Measurements from ENCODE around the gene DMWD.

DMWD gene

DNA sequence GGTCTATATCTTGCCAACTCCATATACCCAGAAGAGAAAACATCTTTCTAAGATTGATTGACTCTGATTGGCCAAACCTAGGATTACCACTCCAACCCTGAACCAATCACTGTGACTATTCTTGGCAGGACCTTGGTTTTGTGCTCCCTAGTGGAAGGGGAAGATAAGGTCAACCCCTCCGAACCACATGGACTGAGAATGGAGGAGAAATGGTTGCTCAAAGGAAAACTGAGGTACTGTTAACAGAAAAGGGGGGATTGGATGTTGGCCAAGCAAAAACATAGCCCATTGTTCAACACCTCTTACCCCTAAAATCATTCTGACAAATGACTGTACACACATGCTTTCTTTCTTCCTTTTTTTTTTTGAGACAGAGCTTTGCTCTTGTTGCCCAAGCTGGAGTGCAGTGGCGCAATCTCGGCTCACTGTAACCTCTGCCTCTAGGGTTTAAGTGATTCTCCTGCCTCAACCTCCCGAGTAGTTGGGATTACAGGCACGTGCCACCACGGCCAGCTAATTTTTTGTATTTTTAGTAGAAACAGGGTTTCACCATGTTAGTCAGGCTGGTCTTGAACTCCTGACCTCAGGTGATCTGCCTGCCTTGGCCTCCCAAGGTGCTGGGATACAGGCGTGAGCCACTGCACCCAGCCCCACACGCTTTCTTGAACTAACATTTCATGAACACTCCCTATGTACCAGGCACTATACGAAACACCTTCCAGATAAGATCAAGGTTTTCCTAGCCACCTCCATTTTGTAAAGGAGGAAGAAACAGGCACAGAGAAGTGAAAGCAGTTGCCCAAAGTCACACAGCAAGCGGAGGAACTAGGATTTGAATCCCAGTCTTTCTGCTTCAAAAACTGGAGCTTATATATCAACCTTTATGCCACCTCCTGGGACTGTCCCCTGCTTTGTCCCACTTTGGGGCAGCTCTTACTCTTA lies 52.9 kb downstream of the DMWD start:
- H3K79me2 ChIP-seq (ENCODE audit: control insufficient read depth, low read length) = no peaks in the 10 kb centered on the region
- no peak overlapping the region for H3K4me3 ChIP-seq (ENCODE audit: low read length)
- no peaks in the 10 kb centered on the region for H3K9me3 ChIP-seq (ENCODE audit: control insufficient read depth, insufficient read depth, low read length)
- H3K36me3 ChIP-seq (ENCODE audit: control insufficient read depth, low read length) = no peaks in the 10 kb centered on the region
- no peaks in the 10 kb centered on the region for H3K9me2 ChIP-seq (replicated peaks; ENCODE audit: control insufficient read depth, low read length)
- H3K27me3 ChIP-seq (ENCODE audit: control insufficient read depth, low read length) = peaks cover 5% of the 10 kb centered on the region; the same call in 1 of the 2 replicates
- no peak overlapping the region for H3K27ac ChIP-seq (ENCODE audit: low read depth, low read length)
- H3K4me2 ChIP-seq (ENCODE audit: low read length) = peak overlapping the region; percentile 10; the same call in 1 of the 2 replicates
- H4K20me1 ChIP-seq (ENCODE audit: control insufficient read depth, insufficient read depth, low read depth, low read length) = no peaks in the 10 kb centered on the region
- no peaks in the 10 kb centered on the region for H3K4me1 ChIP-seq (ENCODE audit: control insufficient read depth, low read length)
- TF ChIP-seq, protein P1, sequence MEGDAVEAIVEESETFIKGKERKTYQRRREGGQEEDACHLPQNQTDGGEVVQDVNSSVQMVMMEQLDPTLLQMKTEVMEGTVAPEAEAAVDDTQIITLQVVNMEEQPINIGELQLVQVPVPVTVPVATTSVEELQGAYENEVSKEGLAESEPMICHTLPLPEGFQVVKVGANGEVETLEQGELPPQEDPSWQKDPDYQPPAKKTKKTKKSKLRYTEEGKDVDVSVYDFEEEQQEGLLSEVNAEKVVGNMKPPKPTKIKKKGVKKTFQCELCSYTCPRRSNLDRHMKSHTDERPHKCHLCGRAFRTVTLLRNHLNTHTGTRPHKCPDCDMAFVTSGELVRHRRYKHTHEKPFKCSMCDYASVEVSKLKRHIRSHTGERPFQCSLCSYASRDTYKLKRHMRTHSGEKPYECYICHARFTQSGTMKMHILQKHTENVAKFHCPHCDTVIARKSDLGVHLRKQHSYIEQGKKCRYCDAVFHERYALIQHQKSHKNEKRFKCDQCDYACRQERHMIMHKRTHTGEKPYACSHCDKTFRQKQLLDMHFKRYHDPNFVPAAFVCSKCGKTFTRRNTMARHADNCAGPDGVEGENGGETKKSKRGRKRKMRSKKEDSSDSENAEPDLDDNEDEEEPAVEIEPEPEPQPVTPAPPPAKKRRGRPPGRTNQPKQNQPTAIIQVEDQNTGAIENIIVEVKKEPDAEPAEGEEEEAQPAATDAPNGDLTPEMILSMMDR (IDR thresholded peaks at IDR 0.05; ENCODE audit: low read depth, low read length, poor library complexity, severe bottlenecking) = no peak
- TF ChIP-seq EZH2phosphoT487 (IDR thresholded peaks at IDR 0.05; ENCODE audit: borderline replicate concordance, low read length) = no peak
- no peaks in the 10 kb centered on the region for H3F3A ChIP-seq (ENCODE audit: control insufficient read depth, insufficient read depth)

DNA sequence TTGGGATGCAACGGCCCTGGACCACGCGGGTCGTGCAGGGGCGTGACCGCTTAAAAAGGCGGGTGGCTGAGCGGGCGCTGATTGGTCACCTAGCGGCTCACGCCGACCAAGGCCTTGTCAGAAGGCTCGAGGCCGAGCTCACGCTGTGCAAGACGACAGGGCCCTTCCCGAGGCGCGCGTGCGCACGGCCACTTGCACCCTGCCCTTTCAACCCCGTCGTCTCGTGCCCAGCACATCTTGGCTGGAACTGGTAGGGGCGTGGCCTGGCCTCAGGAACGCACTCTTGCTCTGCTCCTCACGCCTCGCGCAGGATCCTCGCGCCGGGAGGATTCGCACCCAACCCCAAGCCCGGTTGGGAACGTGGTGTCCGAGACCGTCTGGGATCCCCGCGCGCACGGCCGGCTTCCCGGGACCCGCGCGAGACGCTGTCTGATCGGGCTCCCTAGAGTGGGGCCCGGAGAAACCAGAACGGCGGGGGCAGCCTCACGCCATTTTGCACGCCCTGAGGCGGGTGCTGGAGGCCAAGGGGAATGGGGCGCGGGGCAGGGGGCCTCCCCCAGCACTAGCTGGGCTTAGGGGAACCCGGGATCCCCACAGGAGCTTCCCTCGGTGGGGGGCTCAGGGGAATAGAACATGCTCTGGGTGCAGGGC lies 59.4 kb downstream of the DMWD start, which contains the start of gene MEIOSIN:
MEIOSIN (plus strand) TSS at position 280 of the 651 bp plus-strand sequence. CDS start 1,938 bp downstream, outside the sequence.
- H3K4me3 ChIP-seq (ENCODE audit: low read length) = no peak within 1 kb of the TSS
- H3K27ac ChIP-seq (ENCODE audit: low read depth, low read length) = no peak within 1 kb of the TSS
- TF ChIP-seq, protein P1 (IDR thresholded peaks at IDR 0.05; ENCODE audit: low read depth, low read length, poor library complexity, severe bottlenecking) = no peak
- TF ChIP-seq EZH2phosphoT487 (IDR thresholded peaks at IDR 0.05; ENCODE audit: borderline replicate concordance, low read length) = no peak
- H3K36me3 ChIP-seq (ENCODE audit: control insufficient read depth, low read length) = peaks cover 4% of the 10 kb centered on the region
- H3K9me2 ChIP-seq (replicated peaks; ENCODE audit: control insufficient read depth, low read length) = no peaks in the 10 kb centered on the region
- no peaks in the 10 kb centered on the region for H3K9me3 ChIP-seq (ENCODE audit: control insufficient read depth, insufficient read depth, low read length)
- peaks cover 15% of the 10 kb centered on the region for H3K4me1 ChIP-seq (ENCODE audit: control insufficient read depth, low read length)
- H3F3A ChIP-seq (ENCODE audit: control insufficient read depth, insufficient read depth) = peaks cover 3% of the 10 kb centered on the region; the same call in 1 of the 2 replicates
- no peaks in the 10 kb centered on the region for H4K20me1 ChIP-seq (ENCODE audit: control insufficient read depth, insufficient read depth, low read depth, low read length)
- H3K27me3 ChIP-seq (ENCODE audit: control insufficient read depth, low read length) = no peaks in the 10 kb centered on the region
- peaks cover 24% of the 10 kb centered on the region for H3K79me2 ChIP-seq (ENCODE audit: control insufficient read depth, low read length)
- no peak within 1 kb of the TSS for H3K4me2 ChIP-seq (ENCODE audit: low read length)
